Stimulated activated CD4-positive, alpha-beta T cell treated with anti-CD3 and anti-CD28 coated beads, Interleukin-2, amount 100 ng/mL, for 4 hours (primary cell): ENCODE results near the gene ARHGAP42.
"Not testable (repeated sequence)": the region's sequence is repeated elsewhere in the genome, so short reads cannot be mapped to it uniquely, and the experiment has no call there.

Experiments used
- DNase-seq: peaks from one replicate; pipeline ENCODE4 v3.0.0-alpha.2; 2020; ENCODE audit warnings: low read depth

The ARHGAP42 gene

GRCh38 chr11:100872951-100873740, 186.1 kb downstream of the ARHGAP42 start:
- DNase-seq, result no peak

- DNase-seq, result no peak
Observed at GRCh38 chr11:100874203-100874602, 187.1 kb downstream of the ARHGAP42 start.

GRCh38 chr11:100875521-100875869, 188.4 kb downstream of the ARHGAP42 start:
- DNase-seq, result no peak

- no peak for DNase-seq
Observed at GRCh38 chr11:100876815-100877520, 189.9 kb downstream of the ARHGAP42 start.

GRCh38 chr11:100878474-100878873, 191.4 kb downstream of the ARHGAP42 start:
- no peak for DNase-seq

GRCh38 chr11:100882957-100883356, 195.9 kb downstream of the ARHGAP42 start:
- DNase-seq, result no peak

GRCh38 chr11:100883830-100884229, 196.7 kb downstream of the ARHGAP42 start:
- DNase-seq, result no peak

GRCh38 chr11:100887659-100888058, 200.6 kb downstream of the ARHGAP42 start:
- no peak for DNase-seq

- no peak for DNase-seq
Observed at GRCh38 chr11:100888836-100889235, 201.7 kb downstream of the ARHGAP42 start.

- no peak for DNase-seq
Observed at GRCh38 chr11:100889758-100890157, 202.7 kb downstream of the ARHGAP42 start.

GRCh38 chr11:100890789-100891188, 203.7 kb downstream of the ARHGAP42 start:
- DNase-seq, result no peak

- DNase-seq, result no peak
Observed at GRCh38 chr11:100892886-100893285, 205.8 kb downstream of the ARHGAP42 start.

GRCh38 chr11:100895449-100895848, 208.4 kb downstream of the ARHGAP42 start:
- no peak for DNase-seq

- DNase-seq, result not testable (repeated sequence)
Observed at GRCh38 chr11:100895976-100896375, 208.9 kb downstream of the ARHGAP42 start.

- not testable (repeated sequence) for DNase-seq
Observed at GRCh38 chr11:100901471-100901870, 214.4 kb downstream of the ARHGAP42 start.

GRCh38 chr11:100902454-100903141, 215.5 kb downstream of the ARHGAP42 start:
- no peak for DNase-seq

- DNase-seq, result no peak
Observed at GRCh38 chr11:100903284-100903683, 216.2 kb downstream of the ARHGAP42 start.

- no peak for DNase-seq
Observed at GRCh38 chr11:100905684-100906083, 218.6 kb downstream of the ARHGAP42 start.

- no peak for DNase-seq
Observed at GRCh38 chr11:100908746-100909145, 221.7 kb downstream of the ARHGAP42 start.

GRCh38 chr11:100910808-100911207, 223.7 kb downstream of the ARHGAP42 start:
- DNase-seq, result no peak

- DNase-seq, result no peak
Observed at GRCh38 chr11:100914415-100915110, 227.5 kb downstream of the ARHGAP42 start.
